Kidney epithelial cell (primary cell): ENCODE data around the gene CCL11. TPM values are rescaled to one million over a fixed set of nuclear protein-coding genes. Genes with fewer than 3 reads are reported as not detected.
A peak's percentile ranks its signal among the peaks of the same experiment; 100 is the strongest.

Source experiments
- DNase-seq: peaks from one replicate; pipeline ENCODE4 v3.0.0-alpha.2; 2010; ENCODE audit warnings: low read depth
- H3K27me3 ChIP-seq: 2 replicates; pipeline ENCODE4 v1.6.0; 2011; ENCODE audit warnings: low read length; ENCODE audit not compliant: control insufficient read depth, insufficient read depth
- H3K36me3 ChIP-seq: 2 replicates; pipeline ENCODE4 v1.5.1; 2011; ENCODE audit warnings: low read length; ENCODE audit not compliant: control insufficient read depth, insufficient read depth
- H3K4me3 ChIP-seq: 2 replicates; pipeline ENCODE4 v1.5.1; 2011; ENCODE audit warnings: low read depth, mild to moderate bottlenecking, control low read depth, low read length
- total RNA-seq: library from RNA; depleted of rRNA; stranded (reverse); fragments of >200 nt; gene quantifications from 2 replicates; pipeline ENCODE4 v1.2.3, GENCODE V29; 2015
- TF ChIP-seq, protein P1 (sequence below): IDR thresholded peaks from 2 replicates; pipeline ENCODE4 v1.5.1; 2011; ENCODE audit warnings: mild to moderate bottlenecking, moderate library complexity, low read length, control low read depth, inconsistent platforms; ENCODE audit not compliant: insufficient read depth, poor library complexity, severe bottlenecking

Gene CCL11
- total RNA-seq, 1 donor from 2014 or later: not detected

DNA sequence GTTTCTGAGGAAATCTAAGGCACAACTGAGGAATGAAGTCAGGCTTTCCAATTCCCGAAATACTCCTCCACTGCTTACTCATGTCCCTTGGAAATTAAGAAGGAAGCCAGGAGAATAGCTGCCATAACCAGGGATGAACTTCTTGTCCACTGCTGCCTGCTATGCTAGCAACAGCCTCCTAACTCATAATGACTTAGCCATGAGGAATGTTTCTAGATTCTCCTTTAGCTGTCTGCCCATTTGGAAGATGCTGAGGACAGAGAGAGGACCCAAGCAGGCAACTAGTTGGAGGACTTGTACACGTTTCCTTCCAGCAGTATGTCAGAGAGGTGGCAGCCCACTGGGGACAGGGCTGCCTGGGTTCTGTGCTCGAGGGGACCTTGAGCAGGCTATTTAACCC is 31.4 kb upstream of the CCL11 start:
- TF ChIP-seq, protein P1, sequence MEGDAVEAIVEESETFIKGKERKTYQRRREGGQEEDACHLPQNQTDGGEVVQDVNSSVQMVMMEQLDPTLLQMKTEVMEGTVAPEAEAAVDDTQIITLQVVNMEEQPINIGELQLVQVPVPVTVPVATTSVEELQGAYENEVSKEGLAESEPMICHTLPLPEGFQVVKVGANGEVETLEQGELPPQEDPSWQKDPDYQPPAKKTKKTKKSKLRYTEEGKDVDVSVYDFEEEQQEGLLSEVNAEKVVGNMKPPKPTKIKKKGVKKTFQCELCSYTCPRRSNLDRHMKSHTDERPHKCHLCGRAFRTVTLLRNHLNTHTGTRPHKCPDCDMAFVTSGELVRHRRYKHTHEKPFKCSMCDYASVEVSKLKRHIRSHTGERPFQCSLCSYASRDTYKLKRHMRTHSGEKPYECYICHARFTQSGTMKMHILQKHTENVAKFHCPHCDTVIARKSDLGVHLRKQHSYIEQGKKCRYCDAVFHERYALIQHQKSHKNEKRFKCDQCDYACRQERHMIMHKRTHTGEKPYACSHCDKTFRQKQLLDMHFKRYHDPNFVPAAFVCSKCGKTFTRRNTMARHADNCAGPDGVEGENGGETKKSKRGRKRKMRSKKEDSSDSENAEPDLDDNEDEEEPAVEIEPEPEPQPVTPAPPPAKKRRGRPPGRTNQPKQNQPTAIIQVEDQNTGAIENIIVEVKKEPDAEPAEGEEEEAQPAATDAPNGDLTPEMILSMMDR: no peak
- Histone ChIP-seq H3K36me3 (no peaks in the 10 kb centered on the region), H3K4me3 (no peak overlapping the region), H3K27me3 (no peaks in the 10 kb centered on the region)
- no peak for DNase-seq

DNA sequence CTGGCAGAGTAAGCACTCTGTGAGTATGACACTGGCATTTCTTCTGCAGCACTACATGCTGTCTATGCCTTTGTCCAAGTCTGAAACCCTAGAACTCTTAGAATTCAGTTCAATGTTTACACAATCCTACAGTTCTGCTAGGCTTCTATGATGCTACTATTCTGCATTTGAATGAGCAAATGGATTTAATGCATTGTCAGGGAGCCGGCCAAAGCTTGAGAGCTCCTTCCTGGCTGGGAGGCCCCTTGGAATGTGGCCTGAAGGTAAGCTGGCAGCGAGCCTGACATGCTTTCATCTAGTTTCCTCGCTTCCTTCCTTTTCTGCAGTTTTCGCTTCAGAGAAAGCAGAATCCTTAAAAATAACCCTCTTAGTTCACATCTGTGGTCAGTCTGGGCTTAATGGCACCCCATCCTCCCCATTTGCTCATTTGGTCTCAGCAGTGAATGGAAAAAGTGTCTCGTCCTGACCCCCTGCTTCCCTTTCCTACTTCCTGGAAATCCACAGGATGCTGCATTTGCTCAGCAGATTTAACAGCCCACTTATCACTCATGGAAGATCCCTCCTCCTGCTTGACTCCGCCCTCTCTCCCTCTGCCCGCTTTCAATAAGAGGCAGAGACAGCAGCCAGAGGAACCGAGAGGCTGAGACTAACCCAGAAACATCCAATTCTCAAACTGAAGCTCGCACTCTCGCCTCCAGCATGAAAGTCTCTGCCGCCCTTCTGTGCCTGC is 30.7 kb upstream of the CCL11 start, which contains the start of gene CCL2:
Gene CCL2, plus strand, starts transcription at position 635 of the 730 bp plus-strand sequence. Its CDS starts 65 bp downstream, at position 700.
- Histone ChIP-seq H3K27me3 (no peaks in the 10 kb centered on the region), H3K4me3 (peak within 1 kb of the TSS; percentile 22), H3K36me3 (no peaks in the 10 kb centered on the region)
- TF ChIP-seq, protein P1: no peak
- no peak for DNase-seq

DNA sequence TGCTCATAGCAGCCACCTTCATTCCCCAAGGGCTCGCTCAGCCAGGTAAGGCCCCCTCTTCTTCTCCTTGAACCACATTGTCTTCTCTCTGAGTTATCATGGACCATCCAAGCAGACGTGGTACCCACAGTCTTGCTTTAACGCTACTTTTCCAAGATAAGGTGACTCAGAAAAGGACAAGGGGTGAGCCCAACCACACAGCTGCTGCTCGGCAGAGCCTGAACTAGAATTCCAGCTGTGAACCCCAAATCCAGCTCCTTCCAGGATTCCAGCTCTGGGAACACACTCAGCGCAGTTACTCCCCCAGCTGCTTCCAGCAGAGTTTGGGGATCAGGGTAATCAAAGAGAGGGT is 30.2 kb upstream of the CCL11 start:
- TF ChIP-seq, protein P1: no peak
- DNase-seq: no peak
- no peaks in the 10 kb centered on the region for H3K36me3 ChIP-seq
- peak overlapping the region; percentile 22 for H3K4me3 ChIP-seq
- no peaks in the 10 kb centered on the region for H3K27me3 ChIP-seq

DNA sequence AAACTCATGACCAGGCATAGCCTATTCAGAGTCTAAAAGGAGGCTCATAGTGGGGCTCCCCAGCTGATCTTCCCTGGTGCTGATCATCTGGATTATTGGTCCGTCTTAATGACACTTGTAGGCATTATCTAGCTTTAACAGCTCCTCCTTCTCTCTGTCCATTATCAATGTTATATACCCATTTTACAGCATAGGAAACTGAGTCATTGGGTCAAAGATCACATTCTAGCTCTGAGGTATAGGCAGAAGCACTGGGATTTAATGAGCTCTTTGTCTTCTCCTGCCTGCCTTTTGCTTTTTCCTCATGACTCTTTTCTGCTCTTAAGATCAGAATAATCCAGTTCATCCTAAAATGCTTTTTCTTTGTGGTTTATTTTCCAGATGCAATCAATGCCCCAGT is 29.7 kb upstream of the CCL11 start:
- Histone ChIP-seq H3K36me3 (no peaks in the 10 kb centered on the region), H3K27me3 (no peaks in the 10 kb centered on the region), H3K4me3 (no peak overlapping the region)
- TF ChIP-seq, protein P1: no peak
- DNase-seq: no peak

DNA sequence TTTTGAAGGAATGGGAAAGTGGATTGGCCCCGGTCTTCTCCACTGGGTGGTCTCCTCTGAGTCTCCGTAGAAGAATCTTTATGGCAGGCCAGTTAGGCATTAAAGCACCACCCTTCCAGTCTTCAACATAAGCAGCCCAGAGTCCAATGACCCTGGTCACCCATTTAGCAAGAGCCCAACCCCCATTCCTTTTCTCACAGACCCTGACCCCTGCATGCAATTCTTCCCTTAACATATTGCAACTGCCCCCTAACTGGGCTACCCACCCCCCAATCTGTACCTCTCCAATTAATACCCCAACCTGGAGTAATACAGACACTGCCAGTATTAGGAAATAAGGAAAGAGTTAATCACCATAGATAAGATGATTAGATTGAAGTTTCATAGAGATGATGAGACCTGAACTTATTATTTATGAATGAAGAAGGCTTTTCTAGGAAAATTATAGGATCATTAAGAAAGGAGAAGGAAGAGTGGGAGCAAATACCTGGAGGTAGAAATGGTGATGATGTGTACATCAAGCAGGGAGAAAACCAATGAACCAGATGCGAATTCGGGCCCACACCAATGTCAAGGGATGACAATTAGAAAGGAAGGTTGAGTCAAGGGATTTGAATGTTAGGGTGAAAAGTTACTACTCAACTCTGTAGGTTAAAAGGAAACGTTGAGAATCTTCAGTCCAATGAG is 28.1 kb upstream of the CCL11 start:
- H3K36me3 ChIP-seq: no peaks in the 10 kb centered on the region
- TF ChIP-seq, protein P1: no peak
- no peak overlapping the region for H3K4me3 ChIP-seq
- no peak for DNase-seq
- H3K27me3 ChIP-seq: no peaks in the 10 kb centered on the region
